CD4-positive, alpha-beta T cell treated with Interleukin-4 for 4 hours (primary cell): ENCODE data around the gene CFAP299.

ENCODE experiments used
- DNase-seq: peaks from one replicate; pipeline ENCODE4 v3.0.0-alpha.2; 2020

CFAP299 gene

GRCh38 chr4:80393246-80393969 is 57.9 kb downstream of the CFAP299 start:
- no peak for DNase-seq

GRCh38 chr4:80393970-80394250 is 58.4 kb downstream of the CFAP299 start:
- DNase-seq, result no peak

GRCh38 chr4:80407246-80407645 is 71.7 kb downstream of the CFAP299 start:
- no peak for DNase-seq

- no peak for DNase-seq
Observed at GRCh38 chr4:80409809-80410208, 74.3 kb downstream of the CFAP299 start.

GRCh38 chr4:80412322-80412721 is 76.8 kb downstream of the CFAP299 start:
- no peak for DNase-seq

GRCh38 chr4:80413086-80413485 is 77.6 kb downstream of the CFAP299 start:
- no peak for DNase-seq

- no peak for DNase-seq
Observed at GRCh38 chr4:80417019-80417418, 81.5 kb downstream of the CFAP299 start.

- no peak for DNase-seq
Observed at GRCh38 chr4:80419946-80420345, 84.4 kb downstream of the CFAP299 start.

GRCh38 chr4:80420638-80421037 is 85.1 kb downstream of the CFAP299 start:
- no peak for DNase-seq

GRCh38 chr4:80422727-80423404 is 87.3 kb downstream of the CFAP299 start:
- peak; percentile 46 for DNase-seq

GRCh38 chr4:80423553-80424224 is 88.2 kb downstream of the CFAP299 start:
- no peak for DNase-seq

GRCh38 chr4:80424225-80424581 is 88.7 kb downstream of the CFAP299 start:
- no peak for DNase-seq

GRCh38 chr4:80425124-80426100 is 89.9 kb downstream of the CFAP299 start:
- DNase-seq, result no peak

GRCh38 chr4:80431203-80431965 is 95.9 kb downstream of the CFAP299 start:
- DNase-seq, result no peak

- no peak for DNase-seq
Observed at GRCh38 chr4:80434238-80434637, 98.7 kb downstream of the CFAP299 start.

- DNase-seq, result peak; percentile 8
Observed at GRCh38 chr4:80438016-80438415, 102.5 kb downstream of the CFAP299 start.

GRCh38 chr4:80439294-80440061 is 103.9 kb downstream of the CFAP299 start:
- DNase-seq, result peak; percentile 60

- DNase-seq, result no peak
Observed at GRCh38 chr4:80446248-80446647, 110.7 kb downstream of the CFAP299 start.

- no peak for DNase-seq
Observed at GRCh38 chr4:80446664-80447063, 111.1 kb downstream of the CFAP299 start.

- DNase-seq, result no peak
Observed at GRCh38 chr4:80447493-80447892, 112.0 kb downstream of the CFAP299 start.

- DNase-seq, result no peak
Observed at GRCh38 chr4:80448056-80448455, 112.5 kb downstream of the CFAP299 start.

- no peak for DNase-seq
Observed at GRCh38 chr4:80452055-80452454, 116.5 kb downstream of the CFAP299 start.
